Endodermal cell (in vitro differentiated cells): ENCODE results near the gene TNIK. TPM values are rescaled to one million over a fixed set of nuclear protein-coding genes. Genes with fewer than 3 reads are reported as not detected.

ENCODE experiments used
- DNase-seq: peaks from one replicate; pipeline ENCODE4 v3.0.0-alpha.2; 2017
- H3K27ac ChIP-seq: 2 replicates; pipeline ENCODE4 v1.5.1; 2013; ENCODE audit warnings: mild to moderate bottlenecking, low read depth, low read length, moderate library complexity
- H3K27me3 ChIP-seq: 2 replicates; pipeline ENCODE4 v1.6.1; 2013; ENCODE audit warnings: mild to moderate bottlenecking, low read length, moderate library complexity; ENCODE audit not compliant: insufficient read depth, control insufficient read depth, poor library complexity, severe bottlenecking
- H3K36me3 ChIP-seq: 2 replicates; pipeline ENCODE4 v1.7.0; 2013; ENCODE audit warnings: mild to moderate bottlenecking, low read length, moderate library complexity; ENCODE audit not compliant: control insufficient read depth, insufficient read depth
- H3K4me1 ChIP-seq: one replicate; pipeline ENCODE4 v1.7.0; 2013; ENCODE audit warnings: low read length; ENCODE audit not compliant: control insufficient read depth, insufficient read depth
- H3K4me3 ChIP-seq: 2 replicates; pipeline ENCODE4 v1.5.1; 2013; ENCODE audit warnings: mild to moderate bottlenecking, low read length, moderate library complexity
- H3K9ac ChIP-seq: 2 replicates; pipeline ENCODE4 v1.6.1; 2013; ENCODE audit warnings: mild to moderate bottlenecking, low read length, moderate library complexity; ENCODE audit not compliant: poor library complexity, severe bottlenecking; ENCODE audit errors: extremely low read depth
- H3K9me3 ChIP-seq: 2 replicates; pipeline ENCODE4 v1.6.1; 2013; ENCODE audit warnings: mild to moderate bottlenecking, low read length, moderate library complexity; ENCODE audit not compliant: control insufficient read depth
- H3K27ac Mint-ChIP-seq: 2 replicates; pipeline ENCODE4 v1.8.0; 2020; ENCODE audit warnings: mixed read lengths
- H3K27me3 Mint-ChIP-seq: 2 replicates; pipeline ENCODE4 v1.8.0; 2021; ENCODE audit warnings: mild to moderate bottlenecking, mixed read lengths; ENCODE audit not compliant: insufficient read depth
- H3K36me3 Mint-ChIP-seq: 2 replicates; pipeline ENCODE4 v1.8.0; 2020; ENCODE audit warnings: low read depth, mixed read lengths
- H3K4me1 Mint-ChIP-seq: 2 replicates; pipeline ENCODE4 v1.8.0; 2020; ENCODE audit warnings: mixed read lengths
- H3K4me3 Mint-ChIP-seq: 2 replicates; pipeline ENCODE4 v1.8.0; 2020; ENCODE audit warnings: mild to moderate bottlenecking, moderate library complexity, mixed read lengths
- H3K9me3 Mint-ChIP-seq: 2 replicates; pipeline ENCODE4 v1.8.0; 2020; ENCODE audit warnings: mild to moderate bottlenecking, mixed read lengths
- CTCF ChIP-seq: fragments of 200-600 bp; sonication (generic); conservative IDR thresholded peaks from 2 replicates; pipeline ENCODE4 v1.5.0; 2021; ENCODE audit warnings: antibody characterized with exemption, mild to moderate bottlenecking
- WGBS, 2 experiments: methylation state at CpG; one replicate each; pipeline versions ENCODE4 v1.1.5 to v1.1.7; 2013; ENCODE audit warnings: missing lambda C conversion rate in 2 of 2, mixed read lengths in 1 of 2; ENCODE audit not compliant: insufficient coverage in 1 of 2, insufficient read length in 1 of 2; 5-methylcytosine and 5-hydroxymethylcytosine counted together
- total RNA-seq, 2 donors: library from RNA; stranded (reverse); fragmentation: NEBNext Ultra II Directional in 1 of 2; extraction: Animal tissue kit (Norgen Biotek cat#: 25700) in 1 of 2; gene quantifications; 2 replicates in 1 of 2; 3 replicates in 1 of 2; pipeline ENCODE4 v1.2.1, GENCODE V29; 2021

TNIK gene
- total RNA-seq, 2 donors from 2014 or later: 12.2 to 14.9 TPM

- H3K27ac ChIP-seq: no peak overlapping the region
- no peak for DNase-seq
- TF ChIP-seq CTCF: no peak
- H3K27me3 ChIP-seq: no peaks in the 10 kb centered on the region
- no peaks in the 10 kb centered on the region for H3K36me3 Mint-ChIP-seq
- 91 to 94% methylated on average over 4 to 5 of the region's 5 CpGs for WGBS, 2 experiments
- H3K9me3 Mint-ChIP-seq: no peaks in the 10 kb centered on the region
- no peaks in the 10 kb centered on the region for H3K36me3 ChIP-seq
- H3K9me3 ChIP-seq: no peaks in the 10 kb centered on the region
- no peak overlapping the region for H3K4me3 Mint-ChIP-seq
- no peak overlapping the region for H3K27ac Mint-ChIP-seq
- H3K27me3 Mint-ChIP-seq: no peaks in the 10 kb centered on the region
- H3K4me1 Mint-ChIP-seq: peaks cover 2% of the 10 kb centered on the region
- no peak overlapping the region for H3K9ac ChIP-seq
- H3K4me3 ChIP-seq: no peak overlapping the region
- H3K4me1 ChIP-seq: no peaks in the 10 kb centered on the region
Measured at GRCh38 chr3:171506743-171507319, 46.6 kb upstream of the TNIK start.

DNA sequence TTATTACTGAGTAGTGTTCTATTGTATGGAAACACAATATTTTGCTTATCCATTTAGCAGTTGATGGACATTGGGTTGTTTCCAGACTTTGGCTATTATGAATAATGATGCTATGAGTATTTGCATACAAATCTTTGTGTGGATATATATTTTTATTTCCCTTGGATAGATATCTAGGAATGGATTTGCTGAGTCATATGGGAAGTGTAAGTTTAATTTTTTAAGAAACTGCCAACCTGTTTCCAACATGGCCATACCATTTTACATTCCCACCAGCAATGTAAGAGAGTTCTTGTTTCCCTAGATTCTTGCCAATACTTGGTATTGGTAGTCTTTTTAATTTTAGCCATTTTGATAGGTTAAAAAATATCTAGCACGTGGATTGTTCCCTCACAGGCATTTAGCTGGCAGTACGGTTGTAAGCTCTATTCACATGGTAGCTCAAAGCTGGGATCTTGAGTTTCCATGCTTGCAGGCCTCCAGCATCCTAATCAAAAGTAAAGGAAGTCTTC, 45.7 kb upstream of the TNIK start:
- no peak overlapping the region for H3K27ac Mint-ChIP-seq
- H3K27me3 ChIP-seq: no peaks in the 10 kb centered on the region
- H3K4me3 ChIP-seq: no peak overlapping the region
- 85 to 90% methylated on average over 2 of the region's 2 CpGs for WGBS, 2 experiments
- no peaks in the 10 kb centered on the region for H3K36me3 Mint-ChIP-seq
- H3K4me1 Mint-ChIP-seq: no peaks in the 10 kb centered on the region
- no peak for DNase-seq
- H3K9me3 Mint-ChIP-seq: no peaks in the 10 kb centered on the region
- H3K27ac ChIP-seq: no peak overlapping the region
- no peaks in the 10 kb centered on the region for H3K36me3 ChIP-seq
- no peaks in the 10 kb centered on the region for H3K9me3 ChIP-seq
- no peak for TF ChIP-seq CTCF
- H3K4me3 Mint-ChIP-seq: no peak overlapping the region
- no peaks in the 10 kb centered on the region for H3K27me3 Mint-ChIP-seq
- H3K9ac ChIP-seq: no peak overlapping the region
- H3K4me1 ChIP-seq: no peaks in the 10 kb centered on the region

- Histone ChIP-seq H3K9ac (no peak overlapping the region), H3K36me3 (no peaks in the 10 kb centered on the region), H3K27ac (no peak overlapping the region), H3K27me3 (no peaks in the 10 kb centered on the region), H3K4me3 (no peak overlapping the region), H3K9me3 (no peaks in the 10 kb centered on the region), H3K4me1 (no peaks in the 10 kb centered on the region)
- H3K27me3 Mint-ChIP-seq: no peaks in the 10 kb centered on the region
- 97% methylated on average over 2 of the region's 2 CpGs; no CpG with 5 or more reads in 1 of the 2 experiments for WGBS, 2 experiments
- no peaks in the 10 kb centered on the region for H3K36me3 Mint-ChIP-seq
- H3K27ac Mint-ChIP-seq: no peak overlapping the region
- H3K9me3 Mint-ChIP-seq: no peaks in the 10 kb centered on the region
- no peak for TF ChIP-seq CTCF
- H3K4me3 Mint-ChIP-seq: no peak overlapping the region
- no peak for DNase-seq
- H3K4me1 Mint-ChIP-seq: peaks cover 3% of the 10 kb centered on the region
Measured at GRCh38 chr3:171504376-171504775, 44.2 kb upstream of the TNIK start.
